ENCODE measurements around the gene KRT20. TPM values are rescaled to one million over a fixed set of nuclear protein-coding genes. Genes with fewer than 3 reads are reported as not detected.

Gene KRT20
- total RNA-seq, 1 donor from 2014 or later, result not detected

GRCh38 chr17:40841246-40841645 is 43.8 kb downstream of the KRT20 start:
- no peaks in the 10 kb centered on the region for H3K4me1 Mint-ChIP-seq
- H3K36me3 Mint-ChIP-seq (ENCODE audit: low read depth), result no peaks in the 10 kb centered on the region
- TF ChIP-seq CTCF (conservative IDR thresholded peaks at IDR 0.05), result no peak
- no peaks in the 10 kb centered on the region for H3K9me3 Mint-ChIP-seq
- no peak overlapping the region for H3K4me3 Mint-ChIP-seq
- peaks cover 47% of the 10 kb centered on the region for H3K27me3 Mint-ChIP-seq (ENCODE audit: low read depth)
- H3K27ac Mint-ChIP-seq (ENCODE audit: unreplicated experiment), result no peak overlapping the region
- DNase-seq (ENCODE audit: low read depth, low spot score), result no peak

GRCh38 chr17:40839194-40839593 is 45.8 kb downstream of the KRT20 start:
- H3K36me3 Mint-ChIP-seq (ENCODE audit: low read depth), result peaks cover 2% of the 10 kb centered on the region
- no peak for TF ChIP-seq CTCF (conservative IDR thresholded peaks at IDR 0.05)
- no peak overlapping the region for H3K4me3 Mint-ChIP-seq
- no peaks in the 10 kb centered on the region for H3K4me1 Mint-ChIP-seq
- DNase-seq (ENCODE audit: low read depth, low spot score), result no peak
- H3K27ac Mint-ChIP-seq (ENCODE audit: unreplicated experiment), result no peak overlapping the region
- no peaks in the 10 kb centered on the region for H3K9me3 Mint-ChIP-seq
- H3K27me3 Mint-ChIP-seq (ENCODE audit: low read depth), result peaks cover 29% of the 10 kb centered on the region

GRCh38 chr17:40836020-40836419 is 49.0 kb downstream of the KRT20 start:
- TF ChIP-seq CTCF (conservative IDR thresholded peaks at IDR 0.05), result no peak
- Mint-ChIP-seq H3K27ac (ENCODE audit: unreplicated experiment) (no peak overlapping the region), H3K36me3 (ENCODE audit: low read depth) (peaks cover 2% of the 10 kb centered on the region), H3K4me1 (no peaks in the 10 kb centered on the region), H3K4me3 (no peak overlapping the region), H3K27me3 (ENCODE audit: low read depth) (peaks cover 8% of the 10 kb centered on the region), H3K9me3 (no peaks in the 10 kb centered on the region)
- no peak for DNase-seq (ENCODE audit: low read depth, low spot score)

- Mint-ChIP-seq H3K4me3 (no peak overlapping the region), H3K4me1 (no peaks in the 10 kb centered on the region), H3K27me3 (ENCODE audit: low read depth) (no peaks in the 10 kb centered on the region), H3K9me3 (peaks cover 4% of the 10 kb centered on the region), H3K36me3 (ENCODE audit: low read depth) (peaks cover 2% of the 10 kb centered on the region), H3K27ac (ENCODE audit: unreplicated experiment) (no peak overlapping the region)
- DNase-seq (ENCODE audit: low read depth, low spot score), result no peak
- TF ChIP-seq CTCF (conservative IDR thresholded peaks at IDR 0.05), result no peak
Observed at GRCh38 chr17:40833882-40834281, 51.2 kb downstream of the KRT20 start.

GRCh38 chr17:40832840-40833239 is 52.2 kb downstream of the KRT20 start:
- H3K27me3 Mint-ChIP-seq (ENCODE audit: low read depth), result peaks cover 3% of the 10 kb centered on the region
- H3K4me3 Mint-ChIP-seq, result no peak overlapping the region
- no peak overlapping the region for H3K27ac Mint-ChIP-seq (ENCODE audit: unreplicated experiment)
- no peak for DNase-seq (ENCODE audit: low read depth, low spot score)
- H3K36me3 Mint-ChIP-seq (ENCODE audit: low read depth), result peaks cover 2% of the 10 kb centered on the region
- no peaks in the 10 kb centered on the region for H3K4me1 Mint-ChIP-seq
- TF ChIP-seq CTCF (conservative IDR thresholded peaks at IDR 0.05), result no peak
- peaks cover 4% of the 10 kb centered on the region for H3K9me3 Mint-ChIP-seq

All from neural crest cell (in vitro differentiated cells).